Thyroid gland (tissue), 4 donors: Measurements from ENCODE around the gene EVA1B. TPM values are rescaled to one million over a fixed set of nuclear protein-coding genes. Genes with fewer than 3 reads are reported as not detected.

Experiments
- DNase-seq, 2 donors: peaks; one replicate each; pipeline ENCODE4 v3.0.0-alpha.2; 2019
- H3K27ac ChIP-seq, 3 donors: fragments of 200-600 bp; sonication (generic); 1 replicate in 2 of 3; 2 replicates in 1 of 3; pipeline ENCODE4 v1.5.1; 2016 to 2019; ENCODE audit warnings: mild to moderate bottlenecking in 1 of 3, moderate library complexity in 1 of 3
- H3K27me3 ChIP-seq: fragments of 200-600 bp; sonication (generic); one replicate; pipeline ENCODE4 v1.5.1; 2019
- H3K36me3 ChIP-seq, 2 donors: fragments of 200-600 bp; sonication (generic); one replicate each; pipeline ENCODE4 v1.5.1; 2016 to 2019
- H3K4me1 ChIP-seq, 2 donors: fragments of 200-600 bp; sonication (generic); one replicate each; pipeline ENCODE4 v1.5.1; 2017 to 2019
- H3K4me3 ChIP-seq, 3 donors: fragments of 200-600 bp; sonication (generic); replicated peaks in 1 of 3; 1 replicate in 2 of 3; 2 replicates in 1 of 3; pipeline ENCODE4 v1.5.1; 2016; ENCODE audit warnings: mild to moderate bottlenecking in 1 of 3
- H3K9me3 ChIP-seq: fragments of 200-600 bp; sonication (generic); one replicate; pipeline ENCODE4 v1.5.1; 2017
- POLR2A ChIP-seq, 2 donors: fragments of 450-650 bp; IDR thresholded peaks; one replicate each; pipeline ENCODE4 v1.6.1; 2017; ENCODE audit warnings: antibody characterized with exemption in 2 of 2, mild to moderate bottlenecking in 2 of 2, moderate library complexity in 1 of 2
- WGBS, 2 donors: methylation state at CpG; one replicate each; pipeline ENCODE4 v1.1.5; 2017; 5-methylcytosine and 5-hydroxymethylcytosine counted together
- intact Hi-C: fragments of 100-400 bp; cut with DNase I; formaldehyde crosslinking; loops from one replicate; pipeline ENCODE4 v1.15.1; 2023
- total RNA-seq, 4 donors: library from RNA; depleted of rRNA; stranded (reverse); fragments of >200 nt; gene quantifications; one replicate each; pipeline ENCODE4 v1.2.3, GENCODE V29; 2016
- TF ChIP-seq, protein P1 (sequence below), 6 experiments: fragments of 200-600 bp in 3 of 6; fragments of 450-650 bp in 3 of 6; sonication (generic) in 3 of 6; IDR thresholded peaks; one replicate each; pipeline ENCODE4 v1.5.1; 2016 to 2019; ENCODE audit warnings: antibody characterized with exemption in 6 of 6, mild to moderate bottlenecking in 2 of 6, inconsistent platforms in 1 of 6, moderate library complexity in 1 of 6

The EVA1B gene
- total RNA-seq, 4 donors from 2014 or later, result 30.7 to 71.5 (median 52.5) TPM

DNA sequence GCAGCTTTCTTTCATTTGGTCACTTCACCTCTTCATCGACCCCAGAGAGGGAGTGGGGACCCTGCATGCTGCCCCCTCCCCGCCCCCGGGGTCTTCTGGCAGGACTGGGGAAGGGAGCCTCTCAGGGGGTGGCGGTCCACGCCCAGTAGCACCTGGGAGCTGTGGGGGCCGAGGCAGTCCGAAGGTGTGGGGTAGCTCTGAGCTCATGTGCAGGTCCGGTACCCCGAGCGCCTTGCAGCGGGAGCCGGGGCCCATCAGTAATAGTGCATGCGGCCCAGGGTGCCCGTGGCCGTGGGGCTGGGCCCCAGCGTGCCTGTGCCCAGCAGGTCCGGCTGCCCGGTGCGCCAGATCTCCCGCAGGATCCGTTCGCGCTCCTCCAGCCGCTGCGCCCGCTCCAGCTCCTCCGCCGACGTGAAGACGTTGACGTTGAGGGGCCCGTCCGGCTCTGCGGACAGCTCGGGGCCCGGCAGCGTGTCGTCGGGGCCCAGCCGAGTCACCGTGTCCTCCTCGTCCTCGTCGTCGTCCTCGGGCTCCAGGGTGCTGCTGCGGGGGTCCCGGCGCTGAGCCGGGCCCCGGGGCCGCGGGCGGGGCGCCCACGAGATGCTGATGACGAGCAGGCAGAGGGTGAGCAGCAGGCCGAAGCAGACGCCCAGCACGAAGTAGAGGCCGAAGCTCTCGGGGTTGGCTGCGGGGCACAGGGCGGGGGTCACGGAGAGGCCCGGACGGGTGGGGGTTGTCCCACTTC, 1.2 kb downstream of the EVA1B start:
- no peak for DNase-seq
- Histone ChIP-seq H3K4me3 (peak overlapping the region in 1 of 3 donors; percentile 62), H3K27me3 (no peaks in the 10 kb centered on the region), H3K4me1 (peaks cover 22 to 30% of the 10 kb centered on the region in 2 donors), H3K27ac (peak overlapping the region; percentile 70 to 88 (median 83)), H3K36me3 (no peaks in the 10 kb centered on the region), H3K9me3 (no peaks in the 10 kb centered on the region)
- 70 to 72% methylated on average over 20 to 23 of the region's 67 CpGs for WGBS, 2 donors
- TF ChIP-seq POLR2A (IDR thresholded peaks at IDR 0.05), result no peak
- TF ChIP-seq, protein P1, sequence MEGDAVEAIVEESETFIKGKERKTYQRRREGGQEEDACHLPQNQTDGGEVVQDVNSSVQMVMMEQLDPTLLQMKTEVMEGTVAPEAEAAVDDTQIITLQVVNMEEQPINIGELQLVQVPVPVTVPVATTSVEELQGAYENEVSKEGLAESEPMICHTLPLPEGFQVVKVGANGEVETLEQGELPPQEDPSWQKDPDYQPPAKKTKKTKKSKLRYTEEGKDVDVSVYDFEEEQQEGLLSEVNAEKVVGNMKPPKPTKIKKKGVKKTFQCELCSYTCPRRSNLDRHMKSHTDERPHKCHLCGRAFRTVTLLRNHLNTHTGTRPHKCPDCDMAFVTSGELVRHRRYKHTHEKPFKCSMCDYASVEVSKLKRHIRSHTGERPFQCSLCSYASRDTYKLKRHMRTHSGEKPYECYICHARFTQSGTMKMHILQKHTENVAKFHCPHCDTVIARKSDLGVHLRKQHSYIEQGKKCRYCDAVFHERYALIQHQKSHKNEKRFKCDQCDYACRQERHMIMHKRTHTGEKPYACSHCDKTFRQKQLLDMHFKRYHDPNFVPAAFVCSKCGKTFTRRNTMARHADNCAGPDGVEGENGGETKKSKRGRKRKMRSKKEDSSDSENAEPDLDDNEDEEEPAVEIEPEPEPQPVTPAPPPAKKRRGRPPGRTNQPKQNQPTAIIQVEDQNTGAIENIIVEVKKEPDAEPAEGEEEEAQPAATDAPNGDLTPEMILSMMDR (IDR thresholded peaks at IDR 0.05), result no peak
- intact Hi-C loops, result no loop called here

DNA sequence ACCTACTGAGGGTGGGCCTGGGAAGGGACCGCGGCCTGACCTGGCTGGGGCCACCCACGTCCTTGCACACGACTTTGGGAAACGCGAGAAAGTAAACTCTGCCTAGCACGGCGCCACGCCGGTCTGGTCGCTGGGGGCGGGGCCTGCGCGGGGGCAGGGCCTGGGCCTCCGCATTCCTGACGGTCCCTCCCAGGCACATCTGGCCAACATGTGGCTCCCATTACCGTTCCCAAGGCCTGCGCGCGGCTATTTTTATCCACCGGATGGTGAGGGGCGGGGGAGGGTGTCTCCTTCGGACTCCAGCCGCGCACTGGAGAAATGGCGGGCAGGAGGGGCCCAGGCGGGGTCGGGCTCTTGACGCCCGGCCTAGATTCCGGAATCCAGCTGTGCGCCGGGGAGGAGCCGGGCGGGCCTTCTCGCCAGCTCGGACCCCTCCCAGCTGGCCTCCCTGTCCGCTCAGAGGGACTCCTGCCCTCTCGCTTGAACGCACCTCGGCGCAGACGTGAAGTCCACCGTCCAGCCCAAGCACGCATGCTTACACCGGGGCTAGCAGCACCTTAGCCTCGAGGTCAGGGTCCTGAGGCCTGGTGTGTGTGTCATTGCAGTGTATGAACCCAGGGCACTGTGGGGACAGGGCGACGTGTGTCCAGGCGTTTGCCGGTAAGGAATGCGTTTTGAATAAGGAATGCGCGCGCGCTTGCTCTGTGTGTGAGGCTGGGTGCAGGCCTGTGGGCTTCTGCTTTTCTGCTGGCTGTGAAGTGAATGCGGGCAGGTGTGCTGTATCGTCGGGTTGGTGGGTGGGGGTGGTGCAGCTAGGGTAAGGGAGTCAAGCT, 2.1 kb downstream of the EVA1B start:
- DNase-seq, result peak; percentile 57 to 58
- Histone ChIP-seq H3K27ac (peak overlapping the region in 2 of 3 donors; percentile 56 to 88), H3K9me3 (no peaks in the 10 kb centered on the region), H3K4me1 (peaks cover 22 to 30% of the 10 kb centered on the region in 2 donors), H3K27me3 (no peaks in the 10 kb centered on the region), H3K36me3 (no peaks in the 10 kb centered on the region), H3K4me3 (peak overlapping the region in 1 of 3 donors; percentile 31)
- intact Hi-C loops, result no loop called here
- TF ChIP-seq POLR2A (IDR thresholded peaks at IDR 0.05), result peak in 1 of 2 donors; percentile 22
- TF ChIP-seq, protein P1 (IDR thresholded peaks at IDR 0.05), result no peak
- 53 to 56% methylated on average over 5 to 33 of the region's 59 CpGs for WGBS, 2 donors

DNA sequence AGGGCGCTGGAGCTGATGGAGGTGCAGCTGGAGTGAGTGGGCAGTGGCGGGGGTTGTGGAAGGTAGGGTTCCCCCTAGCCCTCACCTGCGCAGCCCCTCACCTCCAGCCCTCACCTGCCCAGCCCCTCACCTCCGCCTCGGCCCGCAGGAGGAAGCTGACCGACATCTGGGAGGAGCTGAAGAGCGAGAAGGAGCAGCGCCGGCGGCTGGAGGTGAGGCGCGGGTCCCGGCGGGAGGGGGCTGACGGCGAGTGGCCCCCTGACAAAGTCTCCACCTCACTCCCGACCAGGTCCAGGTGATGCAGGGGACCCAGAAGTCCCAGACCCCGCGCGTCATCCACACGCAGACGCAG, 2.7 kb downstream of the EVA1B start:
- H3K36me3 ChIP-seq, result no peaks in the 10 kb centered on the region
- peak overlapping the region in 2 of 3 donors; percentile 46 to 56 for H3K27ac ChIP-seq
- H3K4me3 ChIP-seq, result peak overlapping the region in 1 of 3 donors; percentile 31
- no peak for DNase-seq
- 31 to 60% methylated on average over 11 to 15 of the region's 23 CpGs for WGBS, 2 donors
- peaks cover 22 to 30% of the 10 kb centered on the region in 2 donors for H3K4me1 ChIP-seq
- TF ChIP-seq, protein P1 (IDR thresholded peaks at IDR 0.05), result no peak
- TF ChIP-seq POLR2A (IDR thresholded peaks at IDR 0.05), result no peak
- intact Hi-C loops, result no loop called here
- no peaks in the 10 kb centered on the region for H3K9me3 ChIP-seq
- no peaks in the 10 kb centered on the region for H3K27me3 ChIP-seq

DNA sequence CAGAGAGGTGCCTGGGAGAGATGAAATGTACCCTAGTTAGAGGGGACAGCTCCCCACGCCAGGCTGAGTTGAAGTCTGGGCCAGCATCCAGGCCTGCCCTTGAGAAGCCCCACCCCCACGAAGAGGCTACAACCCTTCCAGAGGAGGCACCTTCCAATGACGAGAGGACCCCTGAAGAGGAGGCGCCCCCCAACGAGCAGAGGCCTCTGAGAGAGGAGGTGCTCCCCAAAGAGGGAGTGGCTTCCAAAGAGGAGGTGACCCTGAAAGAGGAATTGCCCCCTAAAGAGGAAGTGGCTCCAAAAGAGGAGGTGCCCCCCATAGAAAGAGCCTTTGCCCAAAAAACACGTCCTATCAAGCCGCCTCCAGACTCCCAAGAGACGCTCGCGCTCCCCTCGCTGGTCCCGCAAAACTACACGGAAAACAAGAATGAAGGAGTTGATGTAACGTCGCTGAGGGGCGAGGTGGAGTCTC, 3.1 kb downstream of the EVA1B start:
- peak; percentile 41 to 45 for DNase-seq
- H3K9me3 ChIP-seq, result no peaks in the 10 kb centered on the region
- 34 to 49% methylated on average over 16 of the region's 16 CpGs for WGBS, 2 donors
- intact Hi-C loops, result no loop called here
- peak overlapping the region in 1 of 3 donors; percentile 31 for H3K4me3 ChIP-seq
- H3K36me3 ChIP-seq, result no peaks in the 10 kb centered on the region
- peak overlapping the region in 2 of 3 donors; percentile 46 to 56 for H3K27ac ChIP-seq
- TF ChIP-seq, protein P1 (IDR thresholded peaks at IDR 0.05), result no peak
- no peak for TF ChIP-seq POLR2A (IDR thresholded peaks at IDR 0.05)
- no peaks in the 10 kb centered on the region for H3K27me3 ChIP-seq
- H3K4me1 ChIP-seq, result peaks cover 22 to 30% of the 10 kb centered on the region in 2 donors
